ENCODE measurements around the gene KIF26A. TPM values are rescaled to one million over a fixed set of nuclear protein-coding genes. Genes with fewer than 3 reads are reported as not detected.

Gene KIF26A
- total RNA-seq, 2 donors from 2014 or later: 1.1 to 1.6 TPM

DNA sequence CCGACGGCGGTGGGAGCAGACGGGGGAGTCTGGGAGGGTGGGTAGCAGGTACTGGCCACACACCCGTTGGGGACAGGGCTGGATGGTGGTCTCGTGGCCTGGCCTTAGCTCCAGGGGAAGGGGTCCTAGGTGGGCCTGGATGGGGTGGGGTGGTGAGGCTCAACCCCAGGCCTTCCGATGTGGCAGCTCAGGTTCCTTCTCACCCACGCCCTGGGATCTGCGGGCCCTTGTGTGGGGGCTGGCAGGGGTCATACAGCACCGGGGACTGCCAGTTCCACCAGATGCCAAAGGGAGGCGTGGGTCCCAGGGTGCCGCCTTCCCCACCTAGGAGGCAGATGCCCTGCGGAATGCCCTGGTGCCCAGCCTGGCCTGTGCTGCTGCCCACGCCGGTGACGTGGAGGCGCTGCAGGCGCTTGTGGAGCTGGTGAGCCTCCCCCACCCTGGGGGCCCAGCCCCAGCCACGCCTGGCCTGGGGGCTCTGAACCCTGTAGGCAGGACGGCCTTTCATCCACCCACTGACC is 31.9 kb upstream of the KIF26A start:
- Mint-ChIP-seq H3K27me3 (no peaks in the 10 kb centered on the region), H3K36me3 (ENCODE audit: low read depth) (no peaks in the 10 kb centered on the region), H3K4me3 (no peak overlapping the region), H3K27ac (no peak overlapping the region), H3K4me1 (no peaks in the 10 kb centered on the region), H3K9me3 (no peaks in the 10 kb centered on the region)
- ATAC-seq (replicated peaks): no peak

DNA sequence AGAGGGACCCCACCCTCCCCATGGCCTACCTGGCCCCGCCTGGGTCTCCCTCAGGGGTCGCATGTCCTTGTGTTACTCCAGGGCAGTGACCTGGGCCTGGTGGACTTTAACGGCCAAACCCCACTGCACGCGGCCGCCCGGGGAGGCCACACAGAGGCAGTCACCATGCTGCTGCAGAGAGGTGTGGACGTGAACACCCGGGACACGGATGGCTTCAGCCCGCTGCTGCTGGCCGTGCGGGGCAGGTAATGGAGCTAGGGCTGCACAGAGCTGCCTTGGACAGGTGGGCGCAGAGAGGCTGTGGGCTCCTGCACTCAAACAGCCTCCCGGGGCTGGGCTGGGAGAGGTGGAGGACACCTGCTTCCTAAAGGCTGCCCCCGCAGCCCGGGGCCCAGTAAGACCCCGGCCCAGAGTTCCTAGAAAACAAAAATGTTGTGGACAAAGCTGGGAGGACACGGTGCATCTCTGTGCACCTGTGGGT is 31.2 kb upstream of the KIF26A start:
- no peak for ATAC-seq (replicated peaks)
- Mint-ChIP-seq H3K4me3 (no peak overlapping the region), H3K27ac (no peak overlapping the region), H3K9me3 (no peaks in the 10 kb centered on the region), H3K36me3 (ENCODE audit: low read depth) (no peaks in the 10 kb centered on the region), H3K4me1 (no peaks in the 10 kb centered on the region), H3K27me3 (no peaks in the 10 kb centered on the region)

DNA sequence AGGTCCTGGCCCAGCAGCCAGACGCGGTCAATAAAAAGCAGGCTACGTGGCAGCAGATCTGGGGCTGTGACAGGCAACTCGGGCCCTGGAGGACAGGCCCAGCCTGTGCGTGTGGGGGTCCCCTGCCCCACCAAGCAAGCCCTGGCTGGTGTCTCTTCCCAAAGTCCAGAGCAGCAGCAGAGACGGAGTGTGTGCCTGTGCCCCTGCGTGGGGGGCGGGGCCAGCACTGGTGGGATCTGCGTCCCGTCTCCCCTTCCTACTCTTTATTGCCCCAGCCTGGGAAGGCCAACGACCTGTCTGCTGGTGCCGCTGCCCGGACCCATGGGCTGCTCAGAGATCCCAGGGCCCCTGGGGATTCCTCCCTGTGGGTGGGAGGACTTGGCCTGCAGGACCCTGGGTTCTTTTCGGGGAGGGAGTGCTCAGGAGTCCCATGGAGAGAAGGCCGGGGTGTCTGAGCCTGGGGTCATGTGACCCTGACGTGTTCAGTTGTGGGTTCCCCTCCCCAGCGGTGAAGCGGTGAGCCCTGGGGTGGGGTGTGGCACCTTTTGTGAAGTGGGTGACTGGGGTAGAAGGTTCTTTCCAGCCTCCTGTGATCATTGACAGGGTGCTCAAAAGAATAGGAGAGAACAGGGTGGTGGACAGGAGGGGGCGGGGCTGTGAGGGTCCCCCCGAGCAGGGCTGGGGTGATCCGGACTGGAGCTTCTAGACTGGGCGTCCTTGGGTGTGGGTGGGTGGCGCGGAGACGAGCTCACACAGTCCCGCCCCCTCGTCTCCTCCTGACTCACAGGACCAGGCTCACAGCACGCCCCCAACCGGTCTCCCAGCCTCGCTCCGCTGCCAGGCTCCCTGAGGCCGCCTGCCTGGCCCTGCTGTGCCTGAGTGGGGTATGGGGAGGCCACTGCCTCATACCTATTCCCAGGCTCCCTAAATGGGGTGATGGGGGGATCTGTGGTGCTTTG is 30.5 kb upstream of the KIF26A start:
- Mint-ChIP-seq H3K4me1 (no peaks in the 10 kb centered on the region), H3K27ac (no peak overlapping the region), H3K4me3 (no peak overlapping the region), H3K36me3 (ENCODE audit: low read depth) (no peaks in the 10 kb centered on the region), H3K9me3 (no peaks in the 10 kb centered on the region), H3K27me3 (no peaks in the 10 kb centered on the region)
- no peak for ATAC-seq (replicated peaks)

DNA sequence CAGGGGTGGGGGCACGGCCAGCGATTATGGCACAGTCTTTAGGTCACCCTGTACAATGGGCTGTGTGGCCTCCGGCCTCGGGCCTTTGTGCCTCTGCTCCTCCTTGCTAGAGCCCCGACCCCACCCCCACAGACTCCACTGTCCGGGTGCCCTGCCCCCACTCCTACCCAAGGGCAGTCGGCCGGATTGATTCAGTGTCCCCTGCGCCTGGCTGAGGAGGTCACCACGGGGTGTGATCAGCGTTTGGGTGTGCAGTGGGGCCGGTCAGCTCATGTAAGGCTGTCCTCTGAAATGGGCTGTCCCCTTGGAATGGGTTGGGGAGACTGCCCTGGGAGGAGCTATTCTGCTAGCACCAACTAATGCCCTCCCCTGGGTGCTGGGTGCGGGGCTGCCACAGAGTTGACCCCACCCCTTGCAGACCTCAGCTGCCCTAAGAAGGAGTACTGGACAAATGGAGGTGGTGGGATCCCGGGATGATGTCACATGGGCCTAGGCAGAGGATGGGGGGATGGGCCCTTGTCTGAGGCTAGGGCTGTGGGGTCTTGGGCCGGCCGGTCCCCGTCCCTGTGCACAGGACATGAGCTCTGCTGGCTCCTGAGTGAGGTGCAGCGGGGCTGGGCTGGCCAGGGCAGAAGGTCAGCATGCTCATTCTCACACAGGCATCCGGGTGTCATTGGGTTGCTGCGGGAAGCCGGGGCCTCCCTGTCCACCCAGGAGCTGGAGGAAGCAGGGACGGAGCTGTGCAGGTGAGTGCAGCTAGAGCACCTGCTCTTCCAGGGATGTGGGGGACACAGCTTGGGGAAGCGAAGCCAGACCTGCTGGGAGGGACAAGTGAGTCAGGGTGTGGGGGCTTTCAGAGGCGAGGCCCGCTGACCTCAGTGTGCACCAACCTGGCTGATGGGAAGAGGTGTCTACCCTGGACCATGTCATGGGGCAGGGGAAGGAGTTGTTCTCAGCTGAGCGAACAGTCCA is 29.5 kb upstream of the KIF26A start:
- Mint-ChIP-seq H3K4me1 (no peaks in the 10 kb centered on the region), H3K27me3 (no peaks in the 10 kb centered on the region), H3K36me3 (ENCODE audit: low read depth) (no peaks in the 10 kb centered on the region), H3K27ac (no peak overlapping the region), H3K4me3 (no peak overlapping the region), H3K9me3 (no peaks in the 10 kb centered on the region)
- no peak for ATAC-seq (replicated peaks)

DNA sequence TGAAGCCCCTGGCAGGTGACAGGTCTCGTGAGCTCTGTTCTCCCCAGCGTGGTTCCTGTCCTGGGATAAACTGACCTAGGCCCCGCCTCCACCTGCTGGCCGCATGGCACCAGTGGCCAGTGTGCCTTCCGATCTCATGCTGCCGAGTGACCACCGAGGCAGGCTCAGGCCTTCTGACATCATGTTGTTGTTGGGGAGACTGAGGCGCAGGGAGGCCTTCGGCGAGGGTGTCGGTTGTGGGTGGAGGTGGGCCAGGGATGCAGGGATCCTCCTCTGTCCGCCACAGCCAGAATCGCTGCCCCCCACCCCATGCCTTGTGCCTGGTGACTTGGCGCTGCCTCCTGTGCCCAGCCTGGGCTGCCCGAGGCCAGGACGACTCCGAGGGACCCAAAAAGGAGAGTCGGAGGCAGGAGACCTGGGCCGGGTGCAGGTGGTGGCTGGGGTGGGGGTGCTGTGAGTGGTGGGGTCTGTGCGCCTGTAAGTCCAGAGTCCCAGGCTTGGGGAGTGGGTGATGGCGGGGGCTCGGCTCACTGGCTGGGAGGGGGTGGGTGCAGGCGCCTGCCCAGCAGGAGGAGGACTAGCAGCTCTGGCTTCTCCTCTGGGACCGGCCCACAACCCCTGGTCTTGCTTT is 28.5 kb upstream of the KIF26A start:
- no peaks in the 10 kb centered on the region for H3K9me3 Mint-ChIP-seq
- no peak overlapping the region for H3K4me3 Mint-ChIP-seq
- no peaks in the 10 kb centered on the region for H3K36me3 Mint-ChIP-seq (ENCODE audit: low read depth)
- no peak overlapping the region for H3K27ac Mint-ChIP-seq
- no peaks in the 10 kb centered on the region for H3K27me3 Mint-ChIP-seq
- no peak for ATAC-seq (replicated peaks)
- H3K4me1 Mint-ChIP-seq: no peaks in the 10 kb centered on the region

DNA sequence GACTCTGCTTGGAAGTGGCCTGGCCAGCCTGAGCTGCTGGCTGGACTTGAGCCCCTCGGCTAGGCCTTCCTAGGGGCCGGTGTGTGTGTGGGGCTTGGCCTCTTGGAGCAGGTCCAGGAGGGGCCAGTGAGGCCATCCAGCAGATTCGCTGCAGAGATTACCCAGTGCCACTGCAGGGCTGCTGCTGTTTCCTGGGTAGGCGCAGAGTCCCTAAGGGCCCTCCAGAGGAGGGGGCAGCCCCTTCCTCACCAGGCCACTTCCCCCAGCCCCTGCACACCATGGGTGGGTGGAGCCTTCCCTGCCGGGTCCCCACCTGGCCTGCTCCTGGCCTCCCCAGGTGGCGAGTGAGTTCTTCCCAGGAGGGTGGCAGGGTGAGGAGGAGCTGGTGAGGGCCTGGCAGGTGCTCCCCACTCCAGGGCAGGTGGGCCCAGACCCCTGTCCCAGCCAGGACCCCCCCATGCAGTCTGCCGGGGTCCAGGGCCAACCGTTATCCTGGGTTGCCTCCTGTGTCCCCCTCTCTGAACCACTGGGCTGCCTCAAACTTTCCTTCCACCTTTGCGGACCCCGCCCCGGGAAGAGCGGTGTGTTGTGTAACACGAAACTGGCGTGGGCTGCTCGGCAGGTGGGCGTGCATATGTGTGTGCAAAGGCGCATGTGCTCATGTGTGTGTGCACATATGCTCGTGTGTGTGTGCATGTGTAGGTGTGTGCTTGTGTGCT is 27.7 kb upstream of the KIF26A start:
- H3K27me3 Mint-ChIP-seq: peaks cover 5% of the 10 kb centered on the region
- ATAC-seq (replicated peaks): no peak

DNA sequence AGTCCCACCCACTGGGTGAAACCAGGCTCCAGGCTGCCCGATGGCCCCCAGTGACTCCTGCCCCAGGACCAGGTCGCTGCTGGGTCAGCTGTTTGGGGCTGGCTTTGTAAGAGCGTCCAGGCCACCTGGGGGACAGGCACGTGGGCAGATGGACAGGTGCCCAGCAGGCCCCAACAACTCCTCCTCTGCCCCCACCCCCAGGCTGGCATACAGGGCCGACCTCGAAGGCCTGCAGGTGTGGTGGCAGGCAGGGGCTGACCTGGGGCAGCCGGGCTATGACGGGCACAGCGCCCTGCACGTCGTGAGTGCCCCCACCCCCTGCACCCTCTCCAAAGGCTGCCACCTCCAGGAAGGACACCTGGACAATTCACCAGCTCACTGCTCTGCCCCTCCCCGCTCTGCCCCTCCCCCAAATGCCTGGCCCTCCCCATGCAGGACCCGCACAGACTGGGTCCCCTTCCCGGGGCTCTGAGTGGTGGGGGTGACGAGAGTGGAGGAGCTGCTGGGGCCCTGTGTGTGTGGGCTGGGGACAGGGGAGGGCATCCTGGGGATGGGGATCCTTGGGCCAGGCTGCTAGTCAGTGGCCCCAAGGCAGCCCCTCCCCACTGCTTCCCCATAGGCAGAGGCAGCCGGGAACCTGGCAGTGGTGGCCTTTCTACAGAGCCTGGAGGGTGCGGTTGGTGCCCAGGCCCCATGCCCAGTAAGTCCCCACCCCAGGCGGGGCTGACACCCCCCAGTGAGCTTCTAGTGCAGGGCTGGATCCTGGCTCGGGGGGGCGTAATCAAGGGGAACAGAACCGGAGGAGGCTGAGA is 26.9 kb upstream of the KIF26A start:
- no peaks in the 10 kb centered on the region for H3K9me3 Mint-ChIP-seq
- peaks cover 9% of the 10 kb centered on the region for H3K27me3 Mint-ChIP-seq
- H3K27ac Mint-ChIP-seq: no peak overlapping the region
- ATAC-seq (replicated peaks): no peak
- H3K36me3 Mint-ChIP-seq (ENCODE audit: low read depth): no peaks in the 10 kb centered on the region
- H3K4me1 Mint-ChIP-seq: no peaks in the 10 kb centered on the region
- H3K4me3 Mint-ChIP-seq: no peak overlapping the region

More for the DNA sequence above, 27.7 kb upstream of the KIF26A start:
- Mint-ChIP-seq H3K4me3 (no peak overlapping the region), H3K4me1 (no peaks in the 10 kb centered on the region), H3K9me3 (no peaks in the 10 kb centered on the region), H3K27ac (no peak overlapping the region), H3K36me3 (ENCODE audit: low read depth) (no peaks in the 10 kb centered on the region)

DNA sequence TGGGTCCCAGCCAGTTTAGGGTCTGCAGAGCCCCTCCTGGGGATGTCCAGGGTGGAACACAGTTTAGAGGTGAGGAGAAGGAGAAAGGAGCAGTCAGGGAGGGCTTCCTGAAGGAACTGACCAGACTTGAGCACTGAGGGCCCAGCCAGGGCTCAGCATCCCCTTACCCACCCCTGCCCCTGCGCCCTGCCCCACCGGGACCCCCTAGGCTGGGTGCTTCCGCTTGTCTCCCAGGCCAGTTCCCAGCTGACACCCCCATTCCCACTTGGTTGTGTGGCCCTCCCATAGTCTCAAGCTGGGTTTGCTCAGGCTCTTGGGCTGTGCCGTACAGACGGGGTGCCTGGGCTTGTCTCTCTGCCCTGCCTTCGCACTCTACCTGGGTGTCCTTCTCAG is 26.3 kb upstream of the KIF26A start:
- Mint-ChIP-seq H3K27ac (no peak overlapping the region), H3K9me3 (no peaks in the 10 kb centered on the region), H3K27me3 (peaks cover 9% of the 10 kb centered on the region), H3K36me3 (ENCODE audit: low read depth) (no peaks in the 10 kb centered on the region), H3K4me1 (no peaks in the 10 kb centered on the region), H3K4me3 (no peak overlapping the region)
- ATAC-seq (replicated peaks): no peak

DNA sequence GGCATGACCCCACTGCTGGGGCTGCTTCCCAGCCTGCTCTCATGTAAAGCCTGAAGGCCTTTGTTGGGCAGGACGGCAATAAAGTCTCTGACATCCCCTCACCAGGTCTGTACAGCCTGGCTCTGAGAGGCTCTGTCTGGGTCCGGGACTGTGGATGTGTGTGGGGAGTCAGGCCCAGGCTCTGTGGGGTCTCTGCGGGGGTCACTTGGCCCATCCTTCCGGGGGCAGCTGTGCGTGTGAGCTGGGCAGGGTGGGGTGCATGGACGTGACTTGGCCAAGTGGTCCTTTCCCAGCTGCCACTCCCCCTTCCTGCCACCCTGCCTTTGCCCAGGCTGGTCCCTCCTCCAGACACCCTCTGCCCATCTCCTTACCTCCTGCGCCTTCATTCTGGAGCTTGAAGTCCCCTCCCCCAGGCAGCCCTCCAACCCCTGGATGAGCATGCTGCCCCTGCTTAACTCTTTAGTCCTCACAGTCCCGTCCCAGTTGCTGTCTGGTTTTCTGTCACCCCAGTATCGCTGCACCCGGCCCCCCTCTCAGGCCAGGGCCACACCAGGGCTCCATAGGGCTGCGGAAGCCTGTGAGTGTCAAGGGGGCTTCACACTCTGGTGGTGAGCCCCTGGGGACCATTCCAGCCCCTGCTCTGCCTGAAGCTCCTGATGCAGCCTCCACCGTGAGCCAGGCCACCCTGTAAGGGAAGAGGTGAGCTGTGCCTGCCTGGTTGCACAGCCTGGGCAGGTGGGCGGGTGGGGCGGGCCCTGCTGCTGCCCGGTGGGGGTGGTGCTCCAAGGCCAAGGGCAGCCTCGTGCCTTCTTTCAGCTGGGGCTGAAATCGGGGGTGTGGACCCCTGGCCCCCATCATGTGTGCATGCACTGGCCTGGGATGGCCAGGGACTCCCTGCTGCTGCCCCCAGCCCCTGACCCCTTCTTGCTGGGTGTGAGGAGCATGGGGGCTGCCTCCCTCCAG is 25.5 kb upstream of the KIF26A start:
- no peak for ATAC-seq (replicated peaks)
- H3K27ac Mint-ChIP-seq: no peak overlapping the region
- H3K9me3 Mint-ChIP-seq: no peaks in the 10 kb centered on the region
- H3K4me3 Mint-ChIP-seq: no peak overlapping the region
- H3K36me3 Mint-ChIP-seq (ENCODE audit: low read depth): no peaks in the 10 kb centered on the region
- H3K27me3 Mint-ChIP-seq: peaks cover 9% of the 10 kb centered on the region
- no peaks in the 10 kb centered on the region for H3K4me1 Mint-ChIP-seq

DNA sequence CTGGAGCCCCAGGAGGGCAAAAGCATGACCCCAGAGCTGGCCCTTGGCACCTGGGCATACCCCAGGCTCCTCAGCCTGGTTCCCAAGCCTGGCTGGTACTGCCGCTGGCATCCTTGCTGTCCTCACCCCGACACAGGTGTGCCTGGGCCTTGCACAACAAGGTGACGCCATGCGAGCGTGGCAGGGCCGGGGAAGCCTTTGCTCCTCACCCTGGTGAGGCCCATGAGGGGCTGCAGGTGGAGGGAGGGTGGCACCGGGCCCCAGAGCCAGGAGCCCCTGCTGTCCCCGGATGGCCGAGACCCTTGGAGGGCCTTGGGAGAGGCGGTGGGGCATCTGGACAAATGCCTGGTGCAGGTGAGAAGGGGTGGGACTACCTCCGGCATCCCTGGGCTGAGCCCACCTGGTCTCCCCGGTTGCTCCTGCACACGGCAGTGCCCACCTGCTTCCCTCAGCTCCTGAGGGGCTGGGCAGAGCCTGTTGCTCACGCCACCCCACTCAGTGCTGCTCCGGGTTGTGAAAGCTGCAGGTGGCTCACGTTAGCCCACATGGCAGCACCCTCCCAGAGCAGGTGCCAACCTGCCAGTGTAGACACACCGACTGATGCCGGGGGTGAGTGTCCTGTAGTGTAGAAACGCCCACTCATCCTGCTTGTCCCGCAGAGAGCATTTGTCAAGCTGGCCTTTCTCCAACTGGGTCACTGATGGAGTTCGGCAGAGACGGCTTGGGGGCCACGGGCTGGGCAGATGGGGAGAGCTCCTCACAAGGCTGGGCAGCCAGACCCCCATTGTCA is 24.6 kb upstream of the KIF26A start:
- peaks cover 16% of the 10 kb centered on the region for H3K27me3 Mint-ChIP-seq
- H3K4me3 Mint-ChIP-seq: no peak overlapping the region
- no peak overlapping the region for H3K27ac Mint-ChIP-seq
- no peak for ATAC-seq (replicated peaks)
- H3K4me1 Mint-ChIP-seq: no peaks in the 10 kb centered on the region
- H3K9me3 Mint-ChIP-seq: no peaks in the 10 kb centered on the region
- H3K36me3 Mint-ChIP-seq (ENCODE audit: low read depth): no peaks in the 10 kb centered on the region

DNA sequence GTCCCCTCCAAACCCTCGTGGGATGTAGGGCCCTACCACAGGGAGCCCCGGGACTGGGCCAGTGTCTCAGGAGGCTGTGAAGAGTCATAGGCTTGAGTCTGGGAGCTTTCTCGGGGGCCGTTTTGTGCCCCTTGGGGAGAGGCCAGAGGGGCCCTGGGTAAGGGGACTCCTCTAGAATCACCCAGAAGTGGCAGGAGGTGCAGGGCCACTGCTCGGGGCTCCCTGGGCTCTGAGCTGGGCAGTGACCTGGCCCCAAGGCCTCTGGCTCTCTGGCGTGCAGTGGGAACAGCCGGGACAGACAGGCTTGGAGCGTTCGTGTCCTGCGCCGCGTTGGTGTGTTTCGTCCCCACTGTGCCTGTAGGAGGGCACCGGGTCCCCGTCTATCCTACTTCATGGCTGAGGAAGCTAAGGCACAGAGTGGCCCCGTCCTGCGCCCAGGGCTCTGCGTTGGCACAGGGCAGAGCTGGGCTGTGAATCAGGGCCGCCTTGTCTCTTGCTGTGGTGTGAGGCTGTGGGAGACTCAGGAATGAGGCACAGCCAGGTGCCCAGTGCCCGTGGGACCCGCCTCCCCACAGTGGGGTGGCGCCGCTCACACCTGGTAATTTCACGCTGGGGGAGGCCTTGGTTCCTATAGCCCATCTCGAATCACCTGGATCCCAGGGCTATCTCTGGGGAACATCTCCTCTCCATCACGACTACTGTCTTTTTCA is 23.8 kb upstream of the KIF26A start:
- Mint-ChIP-seq H3K27me3 (peaks cover 18% of the 10 kb centered on the region), H3K9me3 (no peaks in the 10 kb centered on the region), H3K36me3 (ENCODE audit: low read depth) (no peaks in the 10 kb centered on the region), H3K27ac (no peak overlapping the region), H3K4me3 (no peak overlapping the region), H3K4me1 (no peaks in the 10 kb centered on the region)
- ATAC-seq (replicated peaks): no peak

Data from activated T-helper 17 cell treated with anti-CD3 and anti-CD28 coated beads, Interleukin-2, amount 50 U/mL, for 72 hours (primary cell).